ENCODE data around the gene CCR7. TPM values are rescaled to one million over a fixed set of nuclear protein-coding genes. Genes with fewer than 3 reads are reported as not detected.

CCR7 gene
- polyA plus RNA-seq, 2 of the 4 experiments (the other 2 are of a cell fraction), result 0.84 to 1.4 TPM

- TF ChIP-seq SMC3 (IDR thresholded peaks at IDR 0.05) (peak; percentile 99), BHLHE40 (IDR thresholded peaks at IDR 0.05; ENCODE audit: low read depth, low read length) (no peak), FOSB (CRISPR knock-in tag; IDR thresholded peaks at IDR 0.05) (peak; percentile 72), RAD21 (conservative IDR thresholded peaks at IDR 0.05 in 1 of 2, IDR thresholded peaks at IDR 0.05 in 1 of 2) (peak; percentile 100), HOXA7 (CRISPR knock-in tag; IDR thresholded peaks at IDR 0.05) (peak; percentile 92), MAX (IDR thresholded peaks at IDR 0.05) (peak; percentile 92), POLR2A (IDR thresholded peaks at IDR 0.05; ENCODE audit: low read length) (no peak), HEYL (CRISPR knock-in tag; IDR thresholded peaks at IDR 0.05) (peak; percentile 86), CTCF (IDR thresholded peaks at IDR 0.05) (peak; percentile 99), KDM1A (IDR thresholded peaks at IDR 0.05; ENCODE audit: low read depth) (no peak), RARB (CRISPR knock-in tag; IDR thresholded peaks at IDR 0.05) (no peak), TFCP2L1 (CRISPR knock-in tag; IDR thresholded peaks at IDR 0.05) (peak; percentile 96), JUN (IDR thresholded peaks at IDR 0.05) (peak; percentile 53 to 92; a peak in 4 of 5 replicates), GATA3 (IDR thresholded peaks at IDR 0.05; ENCODE audit: borderline replicate concordance) (no peak), HOXB5 (CRISPR knock-in tag; IDR thresholded peaks at IDR 0.05) (peak; percentile 98), MAFK (IDR thresholded peaks at IDR 0.05; ENCODE audit: partially characterized antibody) (no peak), ZNF302 (CRISPR knock-in tag; IDR thresholded peaks at IDR 0.05) (no peak), MYC (IDR thresholded peaks at IDR 0.05; ENCODE audit: borderline replicate concordance, low read length) (peak; percentile 57; the same call in 1 of the 2 replicates), EP300 (IDR thresholded peaks at IDR 0.05) (peak in 1 of 2 experiments; percentile 22; a peak in 1 of 5 replicates), CHD2 (IDR thresholded peaks at IDR 0.05; ENCODE audit: low read length, partially characterized antibody) (peak; percentile 29), CHD4 (IDR thresholded peaks at IDR 0.05; ENCODE audit: borderline replicate concordance) (no peak), REST (IDR thresholded peaks at IDR 0.05) (no peak), FOXS1 (CRISPR knock-in tag; IDR thresholded peaks at IDR 0.05) (peak; percentile 85; the same call in 1 of the 2 replicates), USF2 (IDR thresholded peaks at IDR 0.05) (no peak), E2F6 (IDR thresholded peaks at IDR 0.05; ENCODE audit: borderline replicate concordance, low read depth) (peak; percentile 90; the same call in 1 of the 2 replicates), KDM5A (IDR thresholded peaks at IDR 0.05) (no peak), FOSL2 (IDR thresholded peaks at IDR 0.05) (no peak), FOSL2 (CRISPR knock-in tag; IDR thresholded peaks at IDR 0.05) (peak; percentile 55), NR3C1 (IDR thresholded peaks at IDR 0.05) (no peak), NFE2L2 (conservative IDR thresholded peaks at IDR 0.05; ENCODE audit: low read length) (no peak; the same call in 1 of the 2 replicates), PBX3 (IDR thresholded peaks at IDR 0.05) (no peak), HMGXB4 (CRISPR knock-in tag; IDR thresholded peaks at IDR 0.05; ENCODE audit: borderline replicate concordance) (0 out of 2 replicates have a peak, but pooled peaks have one; percentile 48), ESRRA (IDR thresholded peaks at IDR 0.05; ENCODE audit: borderline replicate concordance, low read length) (no peak; the same call in 1 of the 2 replicates), ZFP36 (IDR thresholded peaks at IDR 0.05; ENCODE audit: borderline replicate concordance, partially characterized antibody) (no peak)
Observed at GRCh38 chr17:40559954-40560591, 5.2 kb downstream of the CCR7 start (continued).
